IPS DF 4.7 (cell line): Measurements from ENCODE around the gene KCNQ1.

ENCODE experiments used
- DNase-seq: peaks from one replicate; pipeline ENCODE4 v3.0.0-alpha.2; 2013; ENCODE audit warnings: low spot score; ENCODE audit errors: extremely low read depth

The KCNQ1 gene

GRCh38 chr11:2849994-2850770 is 405.4 kb downstream of the KCNQ1 start:
- DNase-seq = no peak

DNA sequence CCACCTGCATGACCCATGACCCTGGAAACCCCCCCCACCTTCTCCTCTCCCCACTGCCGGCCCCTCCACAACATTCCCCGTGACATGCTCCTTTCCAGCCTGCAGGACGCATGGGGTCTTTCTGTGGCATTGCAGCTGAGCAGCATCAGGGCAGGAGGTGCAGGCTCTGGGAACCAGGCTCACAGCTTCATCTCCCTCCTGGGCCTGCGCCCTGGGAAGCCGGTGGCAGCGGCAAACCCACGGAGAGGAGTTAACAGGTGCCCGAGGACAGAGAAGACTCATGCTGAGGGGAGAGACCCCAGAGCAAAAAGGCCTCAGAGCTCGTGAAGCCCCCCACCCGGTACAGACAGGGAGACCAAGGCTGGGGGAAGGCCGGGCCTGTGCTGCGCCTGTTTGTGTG is 408.6 kb downstream of the KCNQ1 start:
- DNase-seq = no peak

DNA sequence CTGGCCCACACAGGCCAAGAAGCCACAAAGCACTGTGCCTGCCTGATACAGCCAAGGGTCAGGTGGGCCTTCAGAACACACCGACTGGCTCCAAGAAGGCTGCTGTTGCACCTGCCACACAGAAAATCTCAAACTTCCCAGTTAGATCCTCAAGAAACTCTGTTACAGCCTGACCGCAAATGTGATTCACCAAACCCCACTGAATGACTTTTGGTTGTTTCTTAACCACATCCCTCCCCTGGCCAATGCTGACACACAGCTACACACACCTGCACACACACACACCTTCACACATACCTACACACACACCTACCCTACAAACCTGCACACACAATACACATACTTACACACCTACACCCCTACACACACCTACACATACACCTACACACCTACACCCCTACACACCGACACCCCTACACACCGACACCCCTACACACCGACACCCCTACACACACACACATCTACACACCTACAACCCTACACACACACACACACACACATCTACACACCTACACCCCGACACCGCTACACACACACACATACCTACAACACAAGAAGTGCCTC is 409.3 kb downstream of the KCNQ1 start:
- DNase-seq = no peak

- DNase-seq = no peak
Measured at GRCh38 chr11:2855162-2855561, 410.4 kb downstream of the KCNQ1 start.

DNA sequence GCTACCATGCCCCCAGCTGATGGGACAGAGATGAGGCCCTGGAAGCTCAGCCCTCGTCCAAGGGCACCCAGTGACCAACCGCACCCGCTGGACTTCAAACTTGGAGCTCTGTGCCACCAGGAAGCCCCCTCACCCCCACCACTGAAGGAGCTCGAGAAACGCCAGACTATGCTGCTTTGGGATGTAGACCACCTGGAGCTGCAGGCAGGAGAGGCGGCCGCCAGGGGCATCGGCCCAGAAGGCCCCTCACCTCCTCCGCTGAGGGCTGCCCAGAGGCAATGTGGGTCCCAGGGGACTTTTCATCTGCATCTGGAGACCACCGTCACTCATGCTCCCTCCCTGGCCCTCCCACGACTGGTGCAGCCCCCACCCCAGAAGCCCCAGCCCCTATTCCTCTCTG is 412.5 kb downstream of the KCNQ1 start:
- DNase-seq = no peak

DNA sequence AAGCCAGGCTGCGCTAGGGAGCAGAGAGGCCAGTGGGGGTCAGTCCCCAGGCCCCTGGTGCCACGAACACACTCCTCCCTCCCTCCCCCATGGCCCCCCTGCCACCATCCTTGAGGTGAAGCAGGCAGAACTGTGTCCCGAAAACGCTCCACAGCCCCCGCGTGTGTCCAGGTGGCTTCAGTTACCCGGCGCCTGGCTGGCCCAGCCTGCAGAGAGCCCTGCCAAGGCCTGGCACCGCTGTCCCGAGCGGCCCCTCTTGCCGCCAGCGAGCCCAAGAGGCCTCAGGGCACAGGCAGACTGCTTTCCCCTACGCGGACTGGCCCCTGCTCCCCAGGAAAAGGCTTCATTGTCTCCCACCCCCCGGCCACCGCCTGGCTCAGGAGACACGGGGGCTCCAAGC is 413.1 kb downstream of the KCNQ1 start:
- DNase-seq = no peak

GRCh38 chr11:2858995-2859698 is 414.3 kb downstream of the KCNQ1 start:
- no peak for DNase-seq

DNA sequence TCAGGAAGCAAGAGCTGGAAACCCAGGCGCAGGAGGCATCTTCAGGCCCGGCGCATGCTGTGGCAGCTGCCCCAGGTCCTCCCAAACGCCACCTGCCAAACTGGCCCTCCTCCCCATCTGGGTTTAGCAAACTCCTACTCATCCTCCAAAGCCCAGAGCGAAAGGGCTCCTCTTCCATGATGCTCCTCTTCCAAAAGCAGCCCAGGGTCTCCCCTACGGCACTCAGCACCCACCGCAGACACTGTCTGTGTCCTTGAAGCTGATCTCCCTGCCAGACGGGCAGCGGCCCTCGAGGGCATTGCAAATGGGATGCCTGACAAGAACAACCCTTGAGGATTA is 414.9 kb downstream of the KCNQ1 start:
- DNase-seq = no peak

- no peak for DNase-seq
Measured at GRCh38 chr11:2860636-2861035, 415.8 kb downstream of the KCNQ1 start.

GRCh38 chr11:2862395-2863275 is 417.8 kb downstream of the KCNQ1 start:
- DNase-seq = no peak

GRCh38 chr11:2863276-2863618 is 418.4 kb downstream of the KCNQ1 start:
- no peak for DNase-seq

DNA sequence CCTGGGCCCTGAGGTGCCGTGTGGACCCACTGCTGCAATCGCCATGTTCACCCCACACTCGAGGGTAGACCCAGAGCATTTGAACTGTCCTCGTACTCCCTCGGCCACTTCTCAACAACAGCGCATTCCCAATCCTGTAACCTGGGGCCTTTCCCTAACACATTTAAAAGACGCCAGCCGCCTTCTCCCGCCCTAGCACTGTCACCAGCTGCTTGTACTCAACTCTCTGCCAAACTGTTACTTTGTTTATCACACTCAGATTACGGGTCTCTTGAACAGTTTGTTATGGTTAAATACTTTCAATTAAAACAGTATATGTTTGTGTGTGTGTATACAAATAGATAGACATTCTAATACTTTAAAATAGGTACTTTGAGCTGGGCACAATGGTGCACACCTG is 420.1 kb downstream of the KCNQ1 start:
- no peak for DNase-seq

DNA sequence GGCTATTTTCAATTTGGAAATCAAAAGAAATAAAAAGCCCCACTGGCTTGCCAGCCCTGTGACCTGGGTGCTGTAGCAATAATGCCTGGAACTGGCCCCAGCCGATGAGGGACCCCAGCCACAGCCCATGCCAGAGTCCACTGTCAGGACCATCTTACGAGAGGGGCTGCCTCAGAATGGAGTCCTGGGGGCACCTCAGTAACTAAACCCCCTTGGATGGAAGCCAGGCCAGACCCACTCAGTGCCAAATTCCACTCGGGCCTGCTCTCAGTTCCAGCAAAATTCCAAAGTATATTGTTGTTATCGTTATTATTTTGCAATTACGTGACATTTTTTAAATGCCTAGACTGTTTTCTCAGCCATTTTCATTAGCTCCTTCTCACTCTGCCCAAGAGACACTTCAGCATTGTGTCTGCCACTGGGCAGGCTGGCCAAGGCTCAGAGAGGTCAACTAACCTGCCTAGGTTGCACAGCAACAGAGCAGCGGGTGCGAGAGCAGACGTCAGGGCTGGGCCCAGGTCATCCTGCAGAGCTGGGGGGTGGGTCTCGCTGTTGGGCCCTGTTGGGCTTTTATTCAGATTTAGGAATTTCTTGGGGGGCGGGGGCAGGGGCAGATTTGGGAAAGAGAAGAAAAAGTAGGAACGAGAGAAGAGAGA is 421.2 kb downstream of the KCNQ1 start:
- DNase-seq = no peak

DNA sequence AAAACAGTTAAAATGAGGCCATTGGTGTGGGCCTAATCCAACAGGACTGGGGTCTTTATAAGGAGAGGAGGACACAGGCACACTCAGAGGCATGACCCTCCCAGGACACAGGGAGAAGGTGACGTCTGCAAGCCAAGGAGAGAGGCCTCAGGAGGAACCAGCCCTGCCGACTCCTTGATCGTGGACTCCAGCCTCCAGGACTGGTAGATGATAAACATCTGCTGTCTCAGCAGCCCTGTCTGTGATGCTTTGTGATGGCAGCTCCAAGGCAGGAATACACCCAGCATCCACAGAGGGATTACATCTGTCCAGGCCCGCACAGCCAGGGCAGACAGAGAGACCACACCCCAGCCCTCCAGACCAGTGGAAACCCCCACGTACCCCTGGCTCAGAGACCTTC is 422.3 kb downstream of the KCNQ1 start:
- no peak for DNase-seq

- no peak for DNase-seq
Measured at GRCh38 chr11:2867722-2868505, 423.1 kb downstream of the KCNQ1 start.

DNA sequence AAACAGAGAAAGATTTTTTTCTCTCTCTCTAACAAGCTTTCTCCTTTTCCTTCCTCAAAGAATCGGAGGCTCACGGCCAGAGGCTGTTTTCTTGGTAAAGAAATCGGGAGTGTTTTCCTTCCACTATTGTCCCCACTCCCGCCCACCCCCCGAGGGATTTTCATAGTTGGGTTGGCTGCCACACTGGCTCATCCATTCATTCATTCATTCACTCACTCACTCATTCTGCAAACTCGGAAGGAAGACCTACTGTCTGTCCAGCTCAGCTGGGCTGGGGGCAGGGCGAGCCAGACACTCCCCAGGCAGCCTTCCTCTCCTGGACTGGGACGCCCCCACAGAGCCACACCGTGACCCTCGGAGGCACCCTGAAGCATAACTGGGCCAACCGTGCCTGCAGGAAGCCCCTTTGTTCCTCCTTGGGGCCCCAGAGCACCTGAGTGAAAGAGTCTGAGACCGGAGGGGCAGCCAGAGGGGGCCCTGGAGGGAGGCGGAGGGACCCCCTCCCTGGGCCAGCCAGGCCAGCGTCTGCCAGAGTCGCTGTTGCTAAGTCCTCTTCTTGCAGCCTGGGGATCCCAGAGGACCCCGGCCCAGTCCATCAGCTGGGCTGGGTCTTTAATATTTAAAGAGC is 423.8 kb downstream of the KCNQ1 start:
- no peak for DNase-seq

GRCh38 chr11:2869134-2869526 is 424.3 kb downstream of the KCNQ1 start:
- no peak for DNase-seq

GRCh38 chr11:2869561-2870427 is 425.0 kb downstream of the KCNQ1 start:
- no peak for DNase-seq

GRCh38 chr11:2870460-2870859 is 425.7 kb downstream of the KCNQ1 start:
- no peak for DNase-seq
